HCT116 (cell line): Measurements from ENCODE around the gene TMEM214. TPM values are rescaled to one million over a fixed set of nuclear protein-coding genes. Genes with fewer than 3 reads are reported as not detected.

ENCODE experiments used
- ATAC-seq: fragments of 200-7000 bp; cut with Tn5 transposase; 2 replicates; pipeline ENCODE4 v1.9.1; 2020; ENCODE audit warnings: mild to moderate bottlenecking, moderate library complexity
- BruUV-seq: library from RNA; stranded (reverse); fragments of 400-500 nt; replicated peaks from 2 replicates; lab custom pipeline; 2021; lab: Mats Ljungman, UMichigan
- CTCF ChIA-PET: fragments of 300-600 bp; sonication (Branson Sonifier 250); formaldehyde crosslinking; loops from one replicate; lab custom pipeline; 2021; ENCODE audit warnings: antibody characterized with exemption; lab: Charles Lee
- POLR2A ChIA-PET: fragments of 300-600, 350-600 bp; sonication (Branson Sonifier 250); formaldehyde crosslinking; loops from one replicate; lab custom pipeline; 2021; ENCODE audit warnings: antibody characterized with exemption; lab: Charles Lee
- RAD21 ChIA-PET, 2 experiments: fragments of 300-600 bp; sonication (Branson Sonifier 250); formaldehyde crosslinking; loops; one replicate each; lab custom pipeline; 2023; ENCODE audit warnings: low total read pairs in 2 of 2; ENCODE audit not compliant: uncharacterized antibody in 2 of 2, unreplicated experiment in 2 of 2, low non-redundant PET in 1 of 2; lab: Charles Lee
- DNase-seq: peaks from one replicate; pipeline ENCODE4 v3.0.0-alpha.2; 2010; ENCODE audit warnings: low read depth, low spot score
- H2AFZ ChIP-seq: fragments of 200-600 bp; shearing (Covaris generic), sonication (generic); 2 replicates; pipeline ENCODE4 v1.6.1; 2017; ENCODE audit warnings: low read depth, mixed run types, mixed read lengths, antibody characterized with exemption, low read length; ENCODE audit not compliant: poor library complexity, severe bottlenecking
- H3K27ac ChIP-seq: 2 replicates; pipeline ENCODE4 v1.5.1; 2012; ENCODE audit warnings: low read depth, low read length
- H3K27me3 ChIP-seq: fragments of 200-600 bp; sonication (generic); 2 replicates; pipeline ENCODE4 v1.6.1; 2016; ENCODE audit warnings: mixed run types, low read length, mixed read lengths; ENCODE audit not compliant: insufficient read depth
- H3K36me3 ChIP-seq, 2 experiments: fragments of 200-500 bp in 1 of 2; fragments of 200-600 bp in 1 of 2; sonication (Bioruptor generic) in 1 of 2; sonication (generic) in 1 of 2; 2 replicates each; pipeline versions ENCODE4 v1.5.1 to v1.6.1; 2014 to 2016; ENCODE audit warnings: low read length in 2 of 2, inconsistent platforms in 1 of 2, mixed read lengths in 1 of 2, mixed run types in 1 of 2; ENCODE audit not compliant: insufficient read depth in 2 of 2, control insufficient read depth in 1 of 2
- H3K4me1 ChIP-seq, 2 experiments: fragments of 200-600 bp in 1 of 2; sonication (generic) in 1 of 2; 2 replicates each; pipeline versions ENCODE4 v1.5.1 to v1.6.1; 2012 to 2017; ENCODE audit warnings: low read length in 2 of 2, inconsistent platforms in 1 of 2, mild to moderate bottlenecking in 1 of 2, mixed read lengths in 1 of 2, mixed run types in 1 of 2, moderate library complexity in 1 of 2; ENCODE audit not compliant: insufficient read depth in 2 of 2, control insufficient read depth in 1 of 2
- H3K4me2 ChIP-seq: fragments of 200-600 bp; sonication (generic); 2 replicates; pipeline ENCODE4 v1.6.1; 2017; ENCODE audit warnings: mixed run types, low read length, mixed read lengths
- H3K4me3 ChIP-seq, 2 experiments: fragments of 200-600 bp in 1 of 2; sonication (generic) in 1 of 2; replicated peaks in 1 of 2; 2 replicates each; pipeline ENCODE4 v1.5.1; 2011 to 2016; ENCODE audit warnings: low read length in 2 of 2, control low read depth in 1 of 2, low read depth in 1 of 2, mild to moderate bottlenecking in 1 of 2, mixed read lengths in 1 of 2, mixed run types in 1 of 2
- H3K79me2 ChIP-seq: fragments of 200-600 bp; sonication (generic); 2 replicates; pipeline ENCODE4 v1.6.1; 2017; ENCODE audit warnings: mild to moderate bottlenecking, mixed run types, low read length, moderate library complexity, mixed read lengths; ENCODE audit not compliant: insufficient read depth
- H3K9ac ChIP-seq: fragments of 200-600 bp; sonication (generic); 2 replicates; pipeline ENCODE4 v1.6.1; 2016; ENCODE audit warnings: low read length, mixed read lengths
- H3K9me2 ChIP-seq: fragments of 200-600 bp; sonication (generic), shearing (Covaris generic); 2 replicates; pipeline ENCODE4 v1.6.1; 2017; ENCODE audit warnings: mixed run types, mild to moderate bottlenecking, moderate library complexity; ENCODE audit not compliant: insufficient read depth
- H3K9me3 ChIP-seq, 2 experiments: fragments of 200-500 bp in 1 of 2; fragments of 200-600 bp in 1 of 2; sonication (Bioruptor generic) in 1 of 2; sonication (generic) in 1 of 2; 2 replicates each; pipeline ENCODE4 v1.6.1; 2014 to 2017; ENCODE audit warnings: low read length in 2 of 2, mixed read lengths in 2 of 2, inconsistent platforms in 1 of 2, low read depth in 1 of 2, mild to moderate bottlenecking in 1 of 2, mixed run types in 1 of 2, moderate library complexity in 1 of 2; ENCODE audit not compliant: control insufficient read depth in 1 of 2, insufficient read depth in 1 of 2
- H4K20me1 ChIP-seq: fragments of 200-600 bp; sonication (generic), shearing (Covaris generic); 2 replicates; pipeline ENCODE4 v1.6.1; 2017; ENCODE audit warnings: mixed run types, mild to moderate bottlenecking, moderate library complexity; ENCODE audit not compliant: insufficient read depth
- ATF3 ChIP-seq: IDR thresholded peaks from 2 replicates; pipeline ENCODE4 v1.6.1; 2012
- CTCF ChIP-seq, 3 experiments: fragments of 200-600 bp in 1 of 3; sonication (generic) in 1 of 3; IDR thresholded peaks in 2 of 3; conservative IDR thresholded peaks in 1 of 3; 2 replicates each; pipeline ENCODE4 v1.5.1; 2012 to 2017; ENCODE audit warnings: low read depth in 2 of 3, low read length in 2 of 3, antibody characterized with exemption in 1 of 3, borderline replicate concordance in 1 of 3, control low read depth in 1 of 3, mild to moderate bottlenecking in 1 of 3, mixed read lengths in 1 of 3, mixed run types in 1 of 3, moderate library complexity in 1 of 3; ENCODE audit not compliant: insufficient read depth in 1 of 3
- FOSL1 ChIP-seq: IDR thresholded peaks from 2 replicates; pipeline ENCODE4 v1.6.1; 2012; ENCODE audit warnings: low read depth
- JUND ChIP-seq: IDR thresholded peaks from 2 replicates; pipeline ENCODE4 v1.6.1; 2012
- RAD21 ChIP-seq: IDR thresholded peaks from 2 replicates; pipeline ENCODE4 v1.6.1; 2012; ENCODE audit warnings: low read depth, mild to moderate bottlenecking
- REST ChIP-seq: IDR thresholded peaks from 2 replicates; pipeline ENCODE4 v1.6.1; 2012; ENCODE audit warnings: low read depth
- SIN3A ChIP-seq: IDR thresholded peaks from 2 replicates; pipeline ENCODE4 v1.6.1; 2012; ENCODE audit warnings: low read depth
- SP1 ChIP-seq: IDR thresholded peaks from 2 replicates; pipeline ENCODE4 v1.6.1; 2012; ENCODE audit warnings: low read depth
- SRF ChIP-seq: IDR thresholded peaks from 2 replicates; pipeline ENCODE4 v1.6.1; 2012; ENCODE audit warnings: low read depth
- TCF7L2 ChIP-seq: IDR thresholded peaks from 2 replicates; pipeline ENCODE4 v1.7.0; 2011; ENCODE audit warnings: borderline replicate concordance, inconsistent platforms; ENCODE audit not compliant: insufficient read depth, insufficient read length; ENCODE audit errors: extremely low read depth
- ZBTB33 ChIP-seq: IDR thresholded peaks from 2 replicates; pipeline ENCODE4 v1.6.1; 2011; ENCODE audit warnings: mild to moderate bottlenecking, low read length, moderate library complexity; ENCODE audit not compliant: insufficient replicate concordance; ENCODE audit errors: extremely low read depth
- intact Hi-C: fragments of 100-400 bp; cut with micrococcal nuclease; formaldehyde crosslinking; loops from 2 replicates; pipeline ENCODE4 v1.10.0; 2022
- total RNA-seq: library from RNA; stranded (reverse); gene quantifications from one replicate; pipeline ENCODE4 v1.2.1, GENCODE V29; 2021; ENCODE audit not compliant: unreplicated experiment

The TMEM214 gene
- total RNA-seq, 1 experiment from 2014 or later = 69.8 TPM

GRCh38 chr2:27027211-27027651 is 5.5 kb upstream of the TMEM214 start:
- no peak overlapping the region for H3K4me2 ChIP-seq
- no peaks in the 10 kb centered on the region for H3K27me3 ChIP-seq
- BruUV-seq = no TSS peak
- H3K9me3 ChIP-seq = no peaks in the 10 kb centered on the region
- intact Hi-C loops = no loop called here
- H3K4me1 ChIP-seq = peaks cover 2 to 30% of the 10 kb centered on the region in 2 experiments
- CTCF ChIA-PET = no interaction called here
- POLR2A ChIA-PET = no interaction called here
- H4K20me1 ChIP-seq = no peaks in the 10 kb centered on the region
- no peak for TF ChIP-seq SIN3A
- TF ChIP-seq ZBTB33 = no peak
- TF ChIP-seq JUND = no peak
- no peak for TF ChIP-seq SRF
- TF ChIP-seq RAD21 = no peak
- TF ChIP-seq ATF3 = no peak
- no peak for TF ChIP-seq FOSL1
- TF ChIP-seq SP1 = no peak
- TF ChIP-seq TCF7L2 = no peak
- no peak for TF ChIP-seq CTCF (IDR thresholded peaks at IDR 0.05 in 2 of 3, conservative IDR thresholded peaks at IDR 0.05 in 1 of 3; ENCODE audit: borderline replicate concordance in 1 of 3, insufficient read depth in 1 of 3, low read depth in 2 of 3, low read length in 2 of 3)
- no peak for TF ChIP-seq REST
- peaks cover 4 to 8% of the 10 kb centered on the region in 2 experiments; a peak in 2 of 4 replicates for H3K36me3 ChIP-seq
- no peak overlapping the region for H2AFZ ChIP-seq
- no peaks in the 10 kb centered on the region for H3K9me2 ChIP-seq
- RAD21 ChIA-PET = no interaction called here
- H3K27ac ChIP-seq = no peak overlapping the region
- H3K4me3 ChIP-seq = no peak overlapping the region
- H3K79me2 ChIP-seq = peaks cover 40% of the 10 kb centered on the region
- no peak overlapping the region for H3K9ac ChIP-seq
- DNase-seq (no peak), ATAC-seq (no peak)
